Activated CD8-positive, alpha-beta memory T cell treated with anti-CD3 and anti-CD28 coated beads for 1 hour (primary cell): ENCODE data around the gene PFDN4.
"Not testable (repeated sequence)": the region's sequence is repeated elsewhere in the genome, so short reads cannot be mapped to it uniquely, and the experiment has no call there.

Experiments
- DNase-seq, 2 donors: peaks; one replicate each; pipeline ENCODE4 v3.0.0-alpha.2; 2020; ENCODE audit warnings: low read depth in 1 of 2; ENCODE audit errors: extremely low read depth in 1 of 2

PFDN4 gene

GRCh38 chr20:54265791-54266190 is 57.9 kb downstream of the PFDN4 start:
- DNase-seq = not testable (repeated sequence)

- DNase-seq = no peak
These were observed 59.0 kb downstream of the PFDN4 start for GRCh38 chr20:54266844-54267243.

- DNase-seq = no peak
These were observed 59.7 kb downstream of the PFDN4 start for GRCh38 chr20:54267483-54268003.

GRCh38 chr20:54268941-54269340 is 61.1 kb downstream of the PFDN4 start:
- DNase-seq = no peak
